ENCODE results near the gene LMAN1. TPM values are rescaled to one million over a fixed set of nuclear protein-coding genes. Genes with fewer than 3 reads are reported as not detected.
A peak's percentile ranks its signal among the peaks of the same experiment; 100 is the strongest.

LMAN1 gene, protein sequence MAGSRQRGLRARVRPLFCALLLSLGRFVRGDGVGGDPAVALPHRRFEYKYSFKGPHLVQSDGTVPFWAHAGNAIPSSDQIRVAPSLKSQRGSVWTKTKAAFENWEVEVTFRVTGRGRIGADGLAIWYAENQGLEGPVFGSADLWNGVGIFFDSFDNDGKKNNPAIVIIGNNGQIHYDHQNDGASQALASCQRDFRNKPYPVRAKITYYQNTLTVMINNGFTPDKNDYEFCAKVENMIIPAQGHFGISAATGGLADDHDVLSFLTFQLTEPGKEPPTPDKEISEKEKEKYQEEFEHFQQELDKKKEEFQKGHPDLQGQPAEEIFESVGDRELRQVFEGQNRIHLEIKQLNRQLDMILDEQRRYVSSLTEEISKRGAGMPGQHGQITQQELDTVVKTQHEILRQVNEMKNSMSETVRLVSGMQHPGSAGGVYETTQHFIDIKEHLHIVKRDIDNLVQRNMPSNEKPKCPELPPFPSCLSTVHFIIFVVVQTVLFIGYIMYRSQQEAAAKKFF
- 141 and 146 TPM in 2 replicates for total RNA-seq

DNA sequence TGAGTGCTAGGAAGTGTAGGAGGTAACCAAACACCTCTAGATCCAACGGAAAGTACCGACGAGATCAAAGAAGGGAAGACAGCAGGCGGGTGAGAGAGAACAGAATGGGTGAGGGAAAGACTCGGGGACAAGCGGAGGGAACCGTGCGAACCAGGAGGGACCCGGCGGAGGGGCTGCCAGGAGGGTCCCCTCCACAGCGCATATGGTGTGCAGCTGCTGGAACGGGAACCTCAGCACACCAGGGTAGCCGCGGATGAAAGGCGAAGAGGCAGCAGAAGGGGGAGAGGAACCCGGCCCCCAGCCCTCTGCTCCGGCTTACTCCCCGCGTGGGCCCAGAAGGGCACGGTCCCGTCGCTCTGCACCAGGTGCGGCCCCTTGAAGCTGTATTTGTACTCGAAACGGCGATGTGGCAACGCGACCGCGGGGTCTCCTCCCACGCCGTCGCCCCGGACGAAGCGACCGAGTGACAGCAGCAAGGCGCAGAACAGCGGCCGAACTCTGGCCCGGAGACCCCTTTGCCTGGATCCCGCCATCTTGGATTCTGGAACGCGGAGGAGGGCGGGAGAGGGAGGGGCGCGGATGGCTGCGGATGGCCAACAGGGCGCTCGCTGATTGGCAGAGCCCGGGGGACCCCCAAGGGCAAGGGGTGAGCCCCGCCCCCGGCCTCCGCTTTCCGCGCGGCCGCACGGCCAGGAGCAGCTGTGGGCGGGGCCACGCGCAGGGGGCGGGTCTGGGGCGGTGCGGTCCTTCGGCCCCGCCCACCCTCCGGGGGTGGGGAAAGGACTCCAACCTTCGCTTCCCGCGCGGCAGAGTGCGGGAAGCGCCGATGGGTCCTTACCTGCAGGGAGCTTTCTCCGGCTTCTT, at the start of gene LMAN1:
Gene LMAN1, minus strand, starts transcription at position 554 of the 864 bp plus-strand sequence. Its CDS starts 21 bp downstream, at position 533.
- H3K27ac Mint-ChIP-seq: peak within 1 kb of the TSS; percentile 100
- no peaks in the 10 kb centered on the region for H3K9me3 Mint-ChIP-seq
- H3K4me3 Mint-ChIP-seq (ENCODE audit: low read depth): peak within 1 kb of the TSS; percentile 100
- H3K36me3 Mint-ChIP-seq (ENCODE audit: low read depth): peaks cover 32% of the 10 kb centered on the region
- intact Hi-C loops (cut with micrococcal nuclease): loop anchor here (1.0 to 5.0 kb wide), 5 partner anchors 19 to 687 kb away; partner anchors contain the start of genes MALT1 and SEC11C
- H3K27me3 Mint-ChIP-seq (ENCODE audit: low read depth): peaks cover 9% of the 10 kb centered on the region
- peak; percentile 89 for DNase-seq (ENCODE audit: low spot score)
- peaks cover 29% of the 10 kb centered on the region for H3K4me1 Mint-ChIP-seq (ENCODE audit: low read depth)

DNA sequence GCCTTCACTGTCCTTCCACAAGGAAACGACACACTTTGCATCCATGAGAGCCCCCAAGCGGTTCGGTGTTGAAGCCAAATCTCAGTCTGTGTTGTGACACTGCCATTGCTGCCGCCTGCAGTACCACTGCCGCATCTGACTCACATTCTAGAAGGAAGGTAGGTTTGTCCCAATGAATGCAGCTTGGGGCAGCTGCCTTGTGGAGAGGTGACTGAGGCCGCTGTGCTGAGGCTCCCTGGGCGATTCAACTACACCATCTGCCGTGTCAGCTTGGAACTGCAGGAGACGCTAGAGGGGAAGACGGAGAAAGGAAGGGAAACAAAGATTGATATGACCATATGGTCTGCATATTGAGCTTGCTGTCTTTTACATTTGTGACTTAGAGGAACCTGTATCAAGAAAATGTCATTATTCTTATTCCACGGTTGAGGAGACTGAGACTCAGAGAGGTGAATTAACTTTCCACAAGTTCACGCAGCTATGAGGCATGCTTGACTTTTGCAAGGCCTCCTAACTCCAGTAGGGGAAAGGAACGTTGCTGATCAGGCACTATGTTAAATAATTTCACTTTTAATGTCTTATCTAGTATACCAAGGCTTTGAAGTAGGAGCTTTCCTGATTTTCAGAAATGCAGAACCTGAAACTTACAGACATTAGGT, 43.5 kb upstream of the LMAN1 start:
- H3K27me3 Mint-ChIP-seq (ENCODE audit: low read depth): peaks cover 10% of the 10 kb centered on the region
- intact Hi-C loops (cut with micrococcal nuclease): loop anchor here (2.0 to 5.0 kb wide), 4 partner anchors 45 to 318 kb away; partner anchors contain the start of gene LMAN1

DNA sequence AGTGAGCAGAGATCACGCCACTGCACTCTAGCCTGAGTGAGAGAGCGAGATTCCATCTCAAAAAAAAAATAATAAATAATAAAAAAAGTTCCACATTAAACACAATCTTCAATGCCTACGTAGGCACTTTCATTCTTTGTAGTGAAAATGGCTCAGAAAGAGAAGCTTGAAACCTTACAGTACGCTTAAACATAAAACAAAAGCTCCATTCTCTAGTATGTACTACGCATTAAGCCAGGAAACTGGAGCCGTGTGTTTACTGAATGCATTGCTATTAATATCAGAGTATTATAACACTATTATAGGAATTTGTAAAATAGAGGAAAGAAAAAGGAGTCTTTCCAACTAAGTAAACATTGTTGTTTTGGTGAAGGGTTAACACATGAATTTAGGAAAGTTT, 41.3 kb upstream of the LMAN1 start:
- Mint-ChIP-seq H3K36me3 (ENCODE audit: low read depth) (no peaks in the 10 kb centered on the region), H3K27ac (no peak overlapping the region), H3K9me3 (no peaks in the 10 kb centered on the region), H3K4me1 (ENCODE audit: low read depth) (peaks cover 8% of the 10 kb centered on the region), H3K4me3 (ENCODE audit: low read depth) (no peak overlapping the region), H3K27me3 (ENCODE audit: low read depth) (peaks cover 14% of the 10 kb centered on the region)
- no peak for DNase-seq (ENCODE audit: low spot score)
- intact Hi-C loops (cut with micrococcal nuclease): loop anchor here (5.0 kb wide), 1 partner anchor 43 kb away; the partner anchor contains the start of gene LMAN1

More for the DNA sequence above, 43.5 kb upstream of the LMAN1 start:
- DNase-seq (ENCODE audit: low spot score): peak; percentile 55
- Mint-ChIP-seq H3K36me3 (ENCODE audit: low read depth) (no peaks in the 10 kb centered on the region), H3K9me3 (no peaks in the 10 kb centered on the region), H3K27ac (no peak overlapping the region), H3K4me1 (ENCODE audit: low read depth) (peaks cover 3% of the 10 kb centered on the region), H3K4me3 (ENCODE audit: low read depth) (no peak overlapping the region)

DNA sequence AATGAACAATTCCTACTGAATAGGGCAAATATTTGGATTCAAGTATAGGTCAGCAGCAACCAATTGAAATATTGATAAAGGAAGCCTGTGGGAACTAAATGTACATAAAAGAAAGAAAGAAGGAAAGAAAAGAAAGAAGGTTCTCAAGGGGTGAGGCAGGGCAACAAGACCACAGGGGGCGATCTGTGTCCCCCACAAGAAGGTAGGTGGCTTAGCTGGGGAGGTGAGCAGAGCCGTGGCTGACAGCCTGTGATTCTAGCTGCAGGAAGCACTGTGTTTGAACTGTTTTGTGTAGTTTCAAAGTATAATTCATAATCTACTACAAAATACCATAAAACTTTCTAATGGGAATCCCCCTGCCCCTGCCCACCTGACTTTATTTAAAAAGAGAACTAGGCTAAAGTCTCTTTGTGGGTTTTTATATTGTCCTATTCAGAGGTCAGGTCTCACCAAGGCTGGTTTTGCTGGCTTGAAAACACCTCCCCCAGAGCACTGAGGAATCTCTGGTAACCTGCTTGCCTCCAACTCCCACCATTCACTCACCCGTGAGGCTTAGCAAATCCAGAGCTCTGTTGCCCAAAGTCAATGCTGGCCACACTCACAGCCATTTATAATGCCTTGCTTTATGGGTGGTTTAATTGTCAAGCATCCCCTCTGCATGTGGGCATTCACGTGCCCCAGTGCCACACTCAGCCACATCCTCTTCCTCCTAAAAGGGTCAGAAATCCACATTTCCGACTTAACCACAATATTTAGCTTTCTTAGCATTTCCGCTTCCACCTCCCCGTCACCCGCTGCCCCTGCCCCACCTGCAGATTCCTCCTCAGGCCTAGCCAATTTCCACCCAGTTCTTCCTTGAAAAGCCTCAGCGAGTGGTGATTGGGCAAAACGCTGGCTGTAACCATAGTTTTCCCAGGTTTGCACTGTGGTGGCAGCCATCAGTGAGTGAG, 36.4 kb upstream of the LMAN1 start:
- no peak overlapping the region for H3K27ac Mint-ChIP-seq
- intact Hi-C loops (cut with micrococcal nuclease): no loop called here
- no peak for DNase-seq (ENCODE audit: low spot score)
- H3K4me3 Mint-ChIP-seq (ENCODE audit: low read depth): no peak overlapping the region
- H3K9me3 Mint-ChIP-seq: no peaks in the 10 kb centered on the region
- H3K36me3 Mint-ChIP-seq (ENCODE audit: low read depth): no peaks in the 10 kb centered on the region
- peaks cover 5% of the 10 kb centered on the region for H3K4me1 Mint-ChIP-seq (ENCODE audit: low read depth)
- peaks cover 27% of the 10 kb centered on the region for H3K27me3 Mint-ChIP-seq (ENCODE audit: low read depth)

DNA sequence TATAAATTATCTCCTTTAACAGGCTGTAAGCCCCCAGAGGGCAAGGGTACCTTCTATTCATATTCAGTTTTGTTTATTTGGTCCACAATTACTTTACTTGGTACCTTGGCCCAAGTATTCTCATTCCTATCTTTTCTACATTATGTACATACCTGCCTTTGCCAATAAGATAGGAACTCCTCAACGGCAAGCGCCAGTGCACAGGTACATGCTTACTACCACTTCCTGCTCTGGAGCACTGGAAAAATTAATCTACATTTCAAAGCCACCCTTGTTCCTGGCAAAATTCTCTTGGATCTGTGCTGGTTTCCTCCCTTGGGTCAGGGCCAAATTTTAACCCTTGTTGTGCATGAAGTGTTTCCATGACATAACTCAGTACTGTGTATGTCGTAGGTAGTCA, 34.3 kb upstream of the LMAN1 start:
- DNase-seq (ENCODE audit: low spot score): no peak
- no peaks in the 10 kb centered on the region for H3K9me3 Mint-ChIP-seq
- H3K27ac Mint-ChIP-seq: no peak overlapping the region
- H3K4me3 Mint-ChIP-seq (ENCODE audit: low read depth): no peak overlapping the region
- H3K4me1 Mint-ChIP-seq (ENCODE audit: low read depth): peaks cover 5% of the 10 kb centered on the region
- no peaks in the 10 kb centered on the region for H3K36me3 Mint-ChIP-seq (ENCODE audit: low read depth)
- intact Hi-C loops (cut with micrococcal nuclease): no loop called here
- peaks cover 31% of the 10 kb centered on the region for H3K27me3 Mint-ChIP-seq (ENCODE audit: low read depth)

DNA sequence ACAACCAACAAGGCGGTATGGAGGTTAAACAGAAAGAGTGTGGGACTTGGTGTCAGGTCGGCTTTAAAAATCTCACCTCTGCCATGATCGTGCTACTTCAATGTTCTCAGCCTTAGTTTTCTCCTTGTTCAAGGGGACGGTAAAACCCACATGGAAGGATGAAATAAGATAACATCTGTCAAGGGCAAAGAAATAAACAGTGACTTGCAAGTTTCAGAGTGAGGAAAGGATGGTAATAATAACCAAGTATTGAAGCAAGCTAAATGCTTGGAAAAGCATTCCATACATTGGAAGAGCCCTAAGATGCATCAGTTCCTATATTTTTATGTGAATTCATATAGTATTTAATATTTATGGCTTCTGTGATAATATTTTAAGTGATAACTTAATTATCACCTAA, 29.8 kb upstream of the LMAN1 start:
- Mint-ChIP-seq H3K27ac (no peak overlapping the region), H3K36me3 (ENCODE audit: low read depth) (no peaks in the 10 kb centered on the region), H3K4me3 (ENCODE audit: low read depth) (no peak overlapping the region), H3K4me1 (ENCODE audit: low read depth) (no peaks in the 10 kb centered on the region), H3K27me3 (ENCODE audit: low read depth) (peaks cover 10% of the 10 kb centered on the region), H3K9me3 (no peaks in the 10 kb centered on the region)
- intact Hi-C loops (cut with micrococcal nuclease): no loop called here
- no peak for DNase-seq (ENCODE audit: low spot score)

DNA sequence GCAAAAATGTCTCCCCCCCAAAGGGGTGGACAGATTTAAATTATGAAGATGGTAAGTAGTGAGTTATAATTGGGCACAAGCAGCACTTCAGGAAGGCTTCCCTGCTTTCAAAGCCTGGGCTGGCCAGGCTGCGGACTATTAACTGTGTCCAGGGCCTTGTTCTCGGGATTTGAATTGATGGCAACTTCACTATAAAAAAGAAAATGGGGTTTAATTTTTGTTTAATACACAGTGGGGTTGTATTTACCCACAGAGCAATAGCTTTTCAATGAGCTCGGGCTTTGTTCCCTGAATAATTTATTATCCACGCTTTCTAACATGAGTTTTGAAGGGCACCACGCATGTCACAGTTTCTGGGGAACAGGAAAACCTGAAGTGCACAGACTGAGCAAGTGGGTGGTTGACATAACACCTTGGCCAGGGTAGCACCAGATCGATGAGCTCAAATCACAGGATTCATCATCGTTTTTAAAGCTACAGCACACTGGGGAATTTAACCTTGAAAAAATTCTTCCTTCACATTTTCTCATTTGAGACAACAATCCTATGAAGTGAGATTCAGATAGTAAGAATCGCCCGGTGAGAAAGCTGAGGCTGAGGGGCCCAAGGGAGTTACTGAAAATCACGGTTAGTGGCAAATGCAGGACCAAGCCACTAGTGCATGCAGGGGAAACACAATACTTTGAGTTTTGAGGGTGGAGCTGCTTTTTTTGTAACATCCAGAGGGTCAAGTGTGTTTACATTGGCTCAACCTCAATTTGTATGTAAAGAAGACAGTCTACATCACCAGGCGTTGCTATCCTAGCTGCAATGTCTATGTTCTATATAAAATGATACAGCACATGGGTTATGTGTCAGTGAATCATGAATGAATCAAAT, 28.9 kb upstream of the LMAN1 start:
- Mint-ChIP-seq H3K27ac (no peak overlapping the region), H3K4me3 (ENCODE audit: low read depth) (no peak overlapping the region), H3K4me1 (ENCODE audit: low read depth) (no peaks in the 10 kb centered on the region), H3K36me3 (ENCODE audit: low read depth) (no peaks in the 10 kb centered on the region), H3K27me3 (ENCODE audit: low read depth) (peaks cover 8% of the 10 kb centered on the region), H3K9me3 (no peaks in the 10 kb centered on the region)
- intact Hi-C loops (cut with micrococcal nuclease): no loop called here
- DNase-seq (ENCODE audit: low spot score): no peak

DNA sequence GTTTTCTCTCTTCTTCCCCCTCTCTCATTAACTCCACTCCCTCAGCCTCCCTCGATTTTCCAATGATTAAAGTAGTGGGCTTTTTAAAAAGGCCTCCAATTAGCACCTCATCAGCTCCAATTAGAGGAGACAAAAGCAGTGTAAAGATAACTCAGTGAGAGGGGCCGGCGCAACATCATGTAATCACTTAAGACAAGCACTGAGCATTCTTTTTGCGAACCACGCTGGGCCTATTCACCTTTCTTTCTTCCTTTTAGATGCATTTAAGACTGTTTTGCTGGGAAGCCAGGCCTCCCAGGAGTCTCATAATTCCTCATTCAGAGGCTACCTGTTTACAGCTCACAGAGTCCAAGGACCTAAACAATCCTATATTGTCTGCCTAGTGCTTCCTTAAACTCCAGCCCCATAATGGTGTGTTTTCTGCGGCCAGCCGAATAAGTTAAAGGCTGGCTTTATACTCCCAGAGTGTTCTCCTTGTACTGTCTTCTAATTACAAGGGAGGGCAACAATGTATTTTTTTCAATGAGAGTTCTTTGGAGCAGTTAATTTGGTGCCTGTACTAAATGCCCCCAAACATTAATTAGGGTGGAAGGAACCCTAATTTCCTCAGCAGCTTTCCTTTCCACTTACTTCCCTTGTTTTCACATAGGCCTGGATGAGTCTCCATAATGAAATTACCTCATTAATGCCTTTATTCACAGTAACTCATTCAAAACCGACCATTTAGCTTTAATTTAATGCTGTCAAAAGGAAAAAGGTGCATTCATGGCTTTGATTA, 28.0 kb upstream of the LMAN1 start:
- no peak for DNase-seq (ENCODE audit: low spot score)
- H3K27ac Mint-ChIP-seq: no peak overlapping the region
- H3K27me3 Mint-ChIP-seq (ENCODE audit: low read depth): peaks cover 6% of the 10 kb centered on the region
- H3K4me1 Mint-ChIP-seq (ENCODE audit: low read depth): no peaks in the 10 kb centered on the region
- no peaks in the 10 kb centered on the region for H3K9me3 Mint-ChIP-seq
- intact Hi-C loops (cut with micrococcal nuclease): no loop called here
- no peak overlapping the region for H3K4me3 Mint-ChIP-seq (ENCODE audit: low read depth)
- no peaks in the 10 kb centered on the region for H3K36me3 Mint-ChIP-seq (ENCODE audit: low read depth)

DNA sequence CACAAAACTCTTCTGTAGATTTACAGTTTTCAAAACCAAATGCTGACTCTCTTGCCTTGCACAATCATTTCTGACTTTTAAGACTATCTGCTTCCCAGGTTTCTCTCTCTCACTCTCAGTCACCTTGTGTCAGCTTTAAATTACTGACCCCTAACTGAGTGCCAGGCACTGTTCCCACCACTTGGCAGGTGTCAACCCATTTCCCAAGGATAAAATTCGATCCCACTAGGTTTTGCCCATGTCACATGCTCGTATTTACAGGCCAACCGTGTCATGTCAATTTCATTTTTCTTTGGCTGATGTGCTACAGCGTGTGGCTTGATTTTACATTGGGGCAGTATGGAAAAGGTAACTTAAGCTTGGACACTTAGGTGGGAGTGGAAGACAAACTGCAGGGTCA, 26.1 kb upstream of the LMAN1 start:
- DNase-seq (ENCODE audit: low spot score): no peak
- no peak overlapping the region for H3K4me3 Mint-ChIP-seq (ENCODE audit: low read depth)
- peaks cover 6% of the 10 kb centered on the region for H3K27me3 Mint-ChIP-seq (ENCODE audit: low read depth)
- no peaks in the 10 kb centered on the region for H3K4me1 Mint-ChIP-seq (ENCODE audit: low read depth)
- H3K27ac Mint-ChIP-seq: no peak overlapping the region
- H3K36me3 Mint-ChIP-seq (ENCODE audit: low read depth): no peaks in the 10 kb centered on the region
- intact Hi-C loops (cut with micrococcal nuclease): no loop called here
- no peaks in the 10 kb centered on the region for H3K9me3 Mint-ChIP-seq

DNA sequence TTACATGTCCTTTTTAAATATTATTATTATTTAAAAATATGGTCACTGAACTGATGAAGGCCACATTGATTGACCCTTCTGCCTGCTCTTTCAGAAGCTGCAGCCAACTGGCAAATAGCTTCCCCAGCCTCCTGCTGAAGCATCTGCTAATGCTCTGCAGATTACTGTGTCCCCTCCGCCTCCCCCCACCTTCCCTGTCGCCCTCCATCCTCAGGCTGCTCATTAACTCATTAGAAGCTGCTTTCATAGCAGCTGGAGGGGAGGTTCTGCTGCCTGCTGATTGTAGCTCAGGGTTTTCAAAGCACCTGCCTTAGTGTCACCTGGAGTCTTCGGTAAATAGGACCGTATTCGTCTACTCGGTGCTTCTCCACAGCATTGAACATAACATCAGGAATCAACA, 24.8 kb upstream of the LMAN1 start:
- intact Hi-C loops (cut with micrococcal nuclease): no loop called here
- no peaks in the 10 kb centered on the region for H3K9me3 Mint-ChIP-seq
- DNase-seq (ENCODE audit: low spot score): no peak
- H3K36me3 Mint-ChIP-seq (ENCODE audit: low read depth): no peaks in the 10 kb centered on the region
- H3K27me3 Mint-ChIP-seq (ENCODE audit: low read depth): peaks cover 10% of the 10 kb centered on the region
- no peak overlapping the region for H3K4me3 Mint-ChIP-seq (ENCODE audit: low read depth)
- no peaks in the 10 kb centered on the region for H3K4me1 Mint-ChIP-seq (ENCODE audit: low read depth)
- no peak overlapping the region for H3K27ac Mint-ChIP-seq
